Endothelial cell of umbilical vein (primary cell): ENCODE data around the gene FILIP1L. TPM values are rescaled to one million over a fixed set of nuclear protein-coding genes. Genes with fewer than 3 reads are reported as not detected.

Experiments used
- BruUV-seq: library from RNA; stranded (reverse); fragments of 400-500 nt; replicated peaks from 2 replicates; lab custom pipeline; 2021; lab: Mats Ljungman, UMichigan
- CTCF ChIA-PET: fragments of 300-600, 350-600 bp; sonication (Branson Sonifier 250); formaldehyde crosslinking; loops from one replicate; lab custom pipeline; 2021; ENCODE audit warnings: antibody characterized with exemption, inconsistent platforms; lab: Charles Lee
- POLR2A ChIA-PET: fragments of 300-600, 350-600 bp; sonication (Branson Sonifier 250); formaldehyde crosslinking; loops from one replicate; lab custom pipeline; 2021; ENCODE audit warnings: antibody characterized with exemption, inconsistent platforms; lab: Charles Lee
- DNase-seq: peaks from one replicate; pipeline ENCODE4 v3.0.0-alpha.2; 2011; ENCODE audit warnings: low read depth, low spot score
- FAIRE-seq: peaks from 2 replicates; lab custom pipeline; 2011; peaks lifted over from hg19 to GRCh38; lab: Jason Lieb, UNC
- H2AFZ ChIP-seq: 2 replicates; pipeline ENCODE4 v1.6.0; 2012; ENCODE audit warnings: low read depth, low read length, control low read depth, inconsistent platforms
- H3K27ac ChIP-seq: 2 replicates; pipeline ENCODE4 v1.5.1; 2011; ENCODE audit warnings: low read depth, mild to moderate bottlenecking, control low read depth, low read length, moderate library complexity; ENCODE audit not compliant: insufficient read depth
- H3K27me3 ChIP-seq, 2 experiments: 2 replicates each; pipeline versions ENCODE4 v1.6.0 to v1.6.1; 2011; ENCODE audit warnings: low read length in 2 of 2, mixed read lengths in 1 of 2; ENCODE audit not compliant: control insufficient read depth in 2 of 2, insufficient read depth in 2 of 2
- H3K36me3 ChIP-seq, 2 experiments: 2 replicates in 1 of 2; 3 replicates in 1 of 2; pipeline ENCODE4 v1.5.1; 2011; ENCODE audit warnings: low read length in 2 of 2, mild to moderate bottlenecking in 1 of 2, moderate library complexity in 1 of 2; ENCODE audit not compliant: control insufficient read depth in 2 of 2, insufficient read depth in 2 of 2; ENCODE audit errors: extremely low read depth in 1 of 2
- H3K4me1 ChIP-seq: 3 replicates; pipeline ENCODE4 v1.5.1; 2011; ENCODE audit warnings: mild to moderate bottlenecking, low read length; ENCODE audit not compliant: control insufficient read depth, insufficient read depth; ENCODE audit errors: extremely low read depth
- H3K4me2 ChIP-seq: 2 replicates; pipeline ENCODE4 v1.6.1; 2011; ENCODE audit warnings: low read length, control low read depth, mixed read lengths; ENCODE audit not compliant: insufficient read depth
- H3K4me3 ChIP-seq, 3 experiments: fragments of 200-600 bp in 1 of 3; sonication (generic), shearing (Covaris generic) in 1 of 3; replicated peaks in 1 of 3; 2 replicates each; pipeline ENCODE4 v1.5.1; 2011 to 2016; ENCODE audit warnings: control low read depth in 3 of 3, low read length in 3 of 3, mild to moderate bottlenecking in 2 of 3, inconsistent platforms in 1 of 3, low read depth in 1 of 3, moderate library complexity in 1 of 3; ENCODE audit not compliant: insufficient read depth in 1 of 3
- H3K79me2 ChIP-seq: 2 replicates; pipeline ENCODE4 v1.6.0; 2012; ENCODE audit warnings: low read length, inconsistent platforms; ENCODE audit not compliant: control insufficient read depth, insufficient read depth
- H3K9ac ChIP-seq: replicated peaks from 2 replicates; pipeline ENCODE3; 2011; ENCODE audit warnings: low read length, control low read depth; ENCODE audit not compliant: insufficient read depth; ENCODE audit errors: extremely low read depth
- H3K9me1 ChIP-seq: replicated peaks from 3 replicates; pipeline ENCODE4 v1.6.0; 2011; ENCODE audit warnings: mild to moderate bottlenecking, low read length; ENCODE audit not compliant: control insufficient read depth, insufficient read depth; ENCODE audit errors: extremely low read depth
- H3K9me3 ChIP-seq: replicated peaks from 2 replicates; pipeline ENCODE4 v1.5.1; 2012; ENCODE audit warnings: low read length, inconsistent platforms; ENCODE audit not compliant: control insufficient read depth, insufficient read depth
- H4K20me1 ChIP-seq: replicated peaks from 2 replicates; pipeline ENCODE3; 2011; ENCODE audit warnings: mild to moderate bottlenecking, low read length; ENCODE audit not compliant: control insufficient read depth, insufficient read depth; ENCODE audit errors: extremely low read depth
- CTCF ChIP-seq, 2 donors: IDR thresholded peaks; 1 replicate in 1 of 2; 2 replicates in 1 of 2; pipeline ENCODE4 v1.5.1; 2011; ENCODE audit warnings: low read length in 2 of 2, mild to moderate bottlenecking in 2 of 2, moderate library complexity in 2 of 2, control low read depth in 1 of 2, inconsistent platforms in 1 of 2, low read depth in 1 of 2; ENCODE audit not compliant: insufficient read depth in 1 of 2; ENCODE audit errors: extremely low read depth in 1 of 2
- EZH2 ChIP-seq: IDR thresholded peaks from 2 replicates; pipeline ENCODE4 v1.6.1; 2012; ENCODE audit warnings: borderline replicate concordance, low read depth, mild to moderate bottlenecking, moderate library complexity, low read length, inconsistent platforms; ENCODE audit not compliant: severe bottlenecking
- FOS ChIP-seq: IDR thresholded peaks from 2 replicates; pipeline ENCODE4 v1.6.1; 2011; ENCODE audit warnings: mild to moderate bottlenecking, low read length, moderate library complexity, borderline replicate concordance; ENCODE audit not compliant: insufficient read depth
- GATA2 ChIP-seq: IDR thresholded peaks from 2 replicates; pipeline ENCODE4 v1.7.0; 2011; ENCODE audit warnings: low read depth, mild to moderate bottlenecking, moderate library complexity, mixed read lengths, low read length; ENCODE audit not compliant: insufficient read length, insufficient read depth
- JUN ChIP-seq: IDR thresholded peaks from 2 replicates; pipeline ENCODE4 v1.6.1; 2011; ENCODE audit warnings: borderline replicate concordance, low read depth; ENCODE audit not compliant: insufficient read length, insufficient read depth
- MYC ChIP-seq: IDR thresholded peaks from one replicate; pipeline ENCODE4 v1.6.1; 2011; ENCODE audit warnings: mild to moderate bottlenecking, low read depth, low read length
- POLR2A ChIP-seq: IDR thresholded peaks from 2 replicates; pipeline ENCODE4 v1.6.1; 2012; ENCODE audit warnings: low read depth, mild to moderate bottlenecking, control low read depth, low read length
- dilution Hi-C: fragments of 300-500 bp; cut with MboI; formaldehyde crosslinking; loops from one replicate; pipeline ENCODE4 v1.15.0; 2019; ENCODE audit warnings: low sequenced_read_pairs; ENCODE audit not compliant: extremely low pct_ligation_motif_present
- intact Hi-C: fragments of 100-400 bp; cut with micrococcal nuclease; formaldehyde crosslinking; loops from one replicate; pipeline ENCODE4 v1.10.0; 2022
- polyA plus RNA-seq, 4 experiments: library from polyadenylated mRNA; depleted of rRNA in 3 of 4; stranded (reverse) in 3 of 4; unstranded in 1 of 4; fragments of >200 nt; gene quantifications; 2 replicates each; pipeline versions ENCODE4 v1.2.1 to v1.2.3, GENCODE V29; 2011 to 2012; ENCODE audit warnings: missing spikeins in 1 of 4
- total RNA-seq: library from RNA; stranded (reverse); gene quantifications from 2 replicates; pipeline ENCODE4 v1.2.3, GENCODE V29; 2021

FILIP1L gene
- total and polyA plus RNA-seq, 2 donors (not counting 3 experiments of a cell fraction or from before 2014, with no cell fraction given) = 26.0 to 29.9 TPM

- no peaks in the 10 kb centered on the region for H4K20me1 ChIP-seq
- no peak overlapping the region for H3K4me2 ChIP-seq
- no peaks in the 10 kb centered on the region for H3K27me3 ChIP-seq
- H3K79me2 ChIP-seq = peaks cover 2% of the 10 kb centered on the region
- H3K9me3 ChIP-seq = no peaks in the 10 kb centered on the region
- no peak for FAIRE-seq
- CTCF ChIA-PET = interaction anchor here (1.2 kb wide), 1 partner anchor 44 kb away, joined by 3 read pairs; no protein-coding TSS in a partner anchor
- no peaks in the 10 kb centered on the region for H3K36me3 ChIP-seq
- dilution Hi-C loops = no loop called here
- H3K4me1 ChIP-seq = peaks cover 16% of the 10 kb centered on the region
- no TSS peak for BruUV-seq
- intact Hi-C loops = no loop called here
- H3K27ac ChIP-seq = no peak overlapping the region
- POLR2A ChIA-PET = interaction anchor here (0.5 kb wide), 1 partner anchor 59 kb away, joined by 3 read pairs; no protein-coding TSS in a partner anchor
- H2AFZ ChIP-seq = no peak overlapping the region
- TF ChIP-seq GATA2 (no peak), FOS (no peak), JUN (no peak), EZH2 (no peak), CTCF (IDR thresholded peaks at IDR 0.05; ENCODE audit: extremely low read depth in 1 of 2, insufficient read depth in 1 of 2, low read depth in 1 of 2, low read length in 2 of 2) (no peak), MYC (no peak), POLR2A (no peak)
- H3K9me1 ChIP-seq = no peaks in the 10 kb centered on the region
- H3K4me3 ChIP-seq = no peak overlapping the region
- DNase-seq = no peak
- H3K9ac ChIP-seq = no peak overlapping the region
Observed at GRCh38 chr3:99892332-99892731, 222.0 kb downstream of the FILIP1L start.
